Loucy (cell line): ENCODE results near the gene PGLYRP3.

Experiments used
- CTCF ChIP-seq: fragments of 200-600 bp; sonication (generic); conservative IDR thresholded peaks from 2 replicates; pipeline ENCODE4 v1.5.1; 2014; ENCODE audit warnings: mild to moderate bottlenecking, antibody characterized with exemption, low read length
- EZH2phosphoT487 ChIP-seq: fragments of 200-600 bp; IDR thresholded peaks from 2 replicates; pipeline ENCODE4 v1.6.1; 2018; ENCODE audit warnings: antibody characterized with exemption, mild to moderate bottlenecking, moderate library complexity, borderline replicate concordance

DNA sequence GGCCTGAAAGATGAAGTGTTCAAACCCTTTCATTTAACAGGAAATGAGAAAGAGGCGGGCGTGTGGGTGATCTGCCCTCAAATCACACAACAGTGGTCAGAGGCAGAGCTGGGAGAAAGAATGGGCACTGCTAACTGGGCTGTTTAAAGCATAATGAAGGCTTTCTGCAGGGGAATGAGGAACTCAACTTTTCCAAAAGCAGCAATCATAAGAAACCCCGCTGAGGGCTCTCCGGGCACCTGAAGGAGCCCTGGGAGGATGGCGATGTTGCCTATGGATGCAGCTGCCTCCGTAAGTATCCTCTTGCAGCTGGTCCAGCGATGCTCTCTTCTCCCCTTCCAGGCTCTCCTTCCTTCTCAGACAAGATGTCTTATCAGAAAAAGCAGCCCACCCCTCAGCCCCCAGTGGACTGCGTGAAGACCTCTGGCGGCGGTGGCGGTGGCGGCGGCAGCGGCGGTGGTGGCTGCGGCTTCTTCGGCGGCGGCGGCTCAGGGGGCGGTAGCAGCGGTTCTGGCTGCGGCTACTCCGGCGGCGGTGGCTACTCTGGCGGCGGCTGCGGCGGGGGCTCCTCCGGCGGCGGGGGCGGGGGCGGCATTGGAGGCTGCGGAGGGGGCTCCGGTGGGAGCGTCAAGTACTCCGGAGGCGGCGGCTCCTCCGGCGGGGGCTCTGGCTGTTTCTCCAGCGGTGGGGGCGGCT lies 52.0 kb downstream of the PGLYRP3 start:
- TF ChIP-seq CTCF (no peak), EZH2phosphoT487 (no peak)
